Astrocyte (in vitro differentiated cells and primary cell): ENCODE data around the gene HTR3A.

Experiments
- CTCF ChIP-seq: IDR thresholded peaks from 2 replicates; pipeline ENCODE4 v1.5.1; 2011; ENCODE audit warnings: low read depth, mild to moderate bottlenecking, inconsistent platforms, low read length, moderate library complexity; ENCODE audit not compliant: insufficient read depth
- EZH2 ChIP-seq: IDR thresholded peaks from 2 replicates; pipeline ENCODE4 v1.6.1; 2012; ENCODE audit warnings: mild to moderate bottlenecking, low read length, inconsistent platforms; ENCODE audit not compliant: insufficient read depth

GRCh38 chr11:113934761-113935160 is 40.1 kb upstream of the HTR3A start:
- TF ChIP-seq CTCF (no peak), EZH2 (no peak)
